VCaP (cell line): Measurements from ENCODE around the gene TMEM117.
A peak's percentile ranks its signal among the peaks of the same experiment; 100 is the strongest.
"Not testable (repeated sequence)": the region's sequence is repeated elsewhere in the genome, so short reads cannot be mapped to it uniquely, and the experiment has no call there.

Experiments used
- H3K27ac ChIP-seq: fragments of 450-650 bp; 2 replicates; pipeline ENCODE4 v1.5.1; 2017
- TF ChIP-seq, protein P1 (sequence below): fragments of 450-650 bp; conservative IDR thresholded peaks from 2 replicates; pipeline ENCODE4 v1.5.1; 2017; ENCODE audit warnings: mild to moderate bottlenecking, moderate library complexity

Gene TMEM117

DNA sequence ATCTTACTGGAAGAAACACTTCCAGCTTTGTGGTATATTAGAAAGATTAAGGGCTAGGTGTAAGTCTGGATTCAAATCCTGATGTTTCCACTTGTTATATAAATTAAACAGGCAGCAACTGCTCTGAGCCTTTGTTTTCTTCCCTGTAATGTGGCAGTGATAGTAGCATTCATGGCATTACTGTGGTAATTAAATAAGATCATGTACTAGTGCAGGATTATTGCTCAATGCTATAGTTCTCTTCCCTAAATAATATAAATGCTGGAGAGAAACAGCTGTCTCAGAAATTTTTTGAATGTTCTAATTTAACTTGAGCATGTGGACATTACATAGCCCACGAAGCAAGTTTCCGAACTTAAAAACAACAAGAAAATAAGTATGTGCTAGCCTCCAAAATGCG, 5.4 kb downstream of the TMEM117 start:
- TF ChIP-seq, protein P1, sequence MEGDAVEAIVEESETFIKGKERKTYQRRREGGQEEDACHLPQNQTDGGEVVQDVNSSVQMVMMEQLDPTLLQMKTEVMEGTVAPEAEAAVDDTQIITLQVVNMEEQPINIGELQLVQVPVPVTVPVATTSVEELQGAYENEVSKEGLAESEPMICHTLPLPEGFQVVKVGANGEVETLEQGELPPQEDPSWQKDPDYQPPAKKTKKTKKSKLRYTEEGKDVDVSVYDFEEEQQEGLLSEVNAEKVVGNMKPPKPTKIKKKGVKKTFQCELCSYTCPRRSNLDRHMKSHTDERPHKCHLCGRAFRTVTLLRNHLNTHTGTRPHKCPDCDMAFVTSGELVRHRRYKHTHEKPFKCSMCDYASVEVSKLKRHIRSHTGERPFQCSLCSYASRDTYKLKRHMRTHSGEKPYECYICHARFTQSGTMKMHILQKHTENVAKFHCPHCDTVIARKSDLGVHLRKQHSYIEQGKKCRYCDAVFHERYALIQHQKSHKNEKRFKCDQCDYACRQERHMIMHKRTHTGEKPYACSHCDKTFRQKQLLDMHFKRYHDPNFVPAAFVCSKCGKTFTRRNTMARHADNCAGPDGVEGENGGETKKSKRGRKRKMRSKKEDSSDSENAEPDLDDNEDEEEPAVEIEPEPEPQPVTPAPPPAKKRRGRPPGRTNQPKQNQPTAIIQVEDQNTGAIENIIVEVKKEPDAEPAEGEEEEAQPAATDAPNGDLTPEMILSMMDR, result no peak
- H3K27ac ChIP-seq, result no peak overlapping the region

DNA sequence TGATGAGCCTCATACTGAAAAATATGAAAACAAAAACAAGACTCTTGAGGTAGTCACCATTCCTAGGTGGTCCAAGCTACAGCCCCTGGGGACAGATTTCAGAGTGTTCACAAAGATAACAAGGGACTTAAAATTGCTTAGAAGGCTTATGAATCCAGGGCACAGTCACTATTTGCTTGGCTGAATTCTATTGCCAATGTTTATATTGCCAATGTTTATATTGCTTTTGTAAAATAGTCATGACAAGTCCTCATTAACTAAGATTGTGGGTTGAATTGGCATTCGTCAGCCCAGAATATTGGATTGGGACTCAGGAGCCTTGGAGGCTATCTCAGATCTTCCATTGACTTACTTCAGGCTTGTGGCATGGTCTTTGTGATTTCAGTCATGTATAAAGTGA, 6.4 kb downstream of the TMEM117 start:
- peak overlapping the region; percentile 37 for H3K27ac ChIP-seq
- TF ChIP-seq, protein P1, result no peak

DNA sequence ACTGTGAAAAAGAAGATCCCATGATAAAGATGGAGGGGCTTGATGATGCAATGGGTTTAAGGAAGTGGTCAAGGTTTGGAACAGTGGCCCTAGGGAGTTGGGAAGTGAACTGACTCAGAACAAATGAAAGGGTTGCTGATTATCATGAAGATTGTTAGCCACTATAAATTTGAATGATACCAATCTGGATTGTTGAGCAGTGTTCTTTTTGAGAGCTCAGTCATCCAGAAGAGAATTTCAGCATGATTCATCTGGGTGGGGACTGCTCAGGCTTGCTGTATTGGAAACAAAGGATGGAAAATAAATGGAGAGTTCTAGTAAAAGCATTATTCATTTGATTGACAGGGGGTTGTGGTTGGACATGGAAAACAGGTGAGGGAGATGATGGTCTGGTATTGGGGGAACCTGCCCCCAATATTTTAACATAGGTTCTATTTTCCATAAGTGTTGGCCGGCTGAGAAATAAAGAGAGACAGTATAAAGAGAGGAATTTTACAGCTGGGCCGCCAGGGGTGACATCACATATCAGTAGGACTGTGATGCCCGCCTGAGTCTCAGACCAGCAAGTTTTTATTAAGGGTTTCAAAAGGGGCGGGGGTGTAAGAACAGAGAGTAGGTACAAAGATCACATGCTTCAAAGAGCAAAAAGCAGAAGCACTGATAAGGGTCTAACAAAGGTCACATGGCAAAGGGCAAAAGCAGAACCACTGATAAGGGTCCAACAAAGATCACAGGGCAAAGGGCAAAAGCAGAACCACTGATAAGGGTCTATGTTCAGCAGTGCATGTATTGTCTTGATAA, 11.7 kb downstream of the TMEM117 start:
- not testable (repeated sequence) for H3K27ac ChIP-seq

DNA sequence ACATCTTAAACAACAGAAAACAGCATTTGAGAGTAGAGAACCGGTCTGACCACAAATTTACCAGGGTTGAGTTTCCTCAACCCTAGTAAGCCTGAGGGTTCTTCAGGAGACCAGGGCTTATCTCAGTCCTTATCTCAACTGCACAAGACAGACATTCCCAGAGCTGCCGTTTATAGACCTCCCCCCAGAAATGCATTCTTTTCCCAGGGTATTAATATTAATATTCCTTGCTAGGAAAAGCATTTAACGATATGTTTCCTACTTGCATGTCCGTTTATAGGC, 12.3 kb downstream of the TMEM117 start:
- TF ChIP-seq, protein P1, result no peak
- H3K27ac ChIP-seq, result no peak overlapping the region

DNA sequence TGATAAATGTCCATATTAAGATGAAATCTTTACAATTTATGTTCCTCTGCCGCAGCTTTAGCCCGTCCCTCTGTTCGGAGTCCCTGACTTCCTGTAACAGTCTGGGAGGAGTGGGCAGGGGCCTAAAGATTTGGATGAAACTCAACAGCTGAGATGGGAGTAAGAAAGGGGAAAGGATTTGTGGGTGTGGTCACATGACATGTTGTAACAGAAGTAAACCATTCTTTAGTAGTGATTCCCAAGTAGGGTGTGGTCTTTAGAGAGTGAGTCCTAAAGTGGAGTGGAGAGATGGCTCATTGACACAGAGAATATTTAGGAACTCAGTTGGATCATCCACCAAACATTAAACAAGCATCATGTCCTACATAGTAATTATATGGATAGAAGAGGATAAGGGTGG, 12.9 kb downstream of the TMEM117 start:
- no peak overlapping the region for H3K27ac ChIP-seq
- TF ChIP-seq, protein P1, result no peak

DNA sequence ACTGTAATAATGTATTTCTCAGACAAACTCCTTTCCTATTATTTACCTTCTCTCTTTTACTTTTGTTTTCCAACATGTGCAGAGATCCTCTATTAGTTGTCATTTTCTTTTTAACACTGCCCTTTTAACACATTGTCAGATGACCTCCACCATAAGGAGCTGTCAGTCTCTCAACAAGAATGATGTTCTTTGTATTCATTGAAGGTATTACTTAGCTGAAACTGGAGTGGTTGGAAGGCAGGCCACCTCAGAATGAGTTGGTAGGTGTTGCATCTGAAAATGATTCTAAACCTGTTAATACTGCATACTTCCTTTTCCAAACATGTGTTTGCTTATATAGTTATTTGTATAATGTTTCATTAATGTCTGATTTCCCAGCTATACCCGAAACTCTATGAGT, 16.9 kb downstream of the TMEM117 start:
- H3K27ac ChIP-seq, result no peak overlapping the region
- TF ChIP-seq, protein P1, result no peak

DNA sequence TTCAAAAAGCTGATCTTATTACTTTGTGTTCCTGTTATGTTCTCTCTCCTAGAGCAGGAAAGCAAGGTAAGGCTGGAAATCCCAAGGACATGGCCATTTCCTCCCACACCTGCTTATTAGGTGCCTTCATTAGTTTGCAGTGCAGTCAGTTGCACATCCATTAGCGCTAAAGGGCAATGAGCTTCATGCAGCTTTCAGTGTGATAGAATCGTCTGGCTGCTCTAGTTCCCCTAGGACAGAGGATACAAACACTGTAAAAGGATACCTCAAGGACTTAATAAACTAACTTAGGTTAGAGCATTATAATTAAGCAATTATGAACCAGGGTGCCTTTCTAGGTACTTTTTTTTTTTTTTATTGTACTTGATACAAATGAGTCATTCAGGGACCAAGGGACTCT, 21.1 kb downstream of the TMEM117 start:
- H3K27ac ChIP-seq, result no peak overlapping the region; the same call in 1 of the 2 replicates
- TF ChIP-seq, protein P1, result no peak

DNA sequence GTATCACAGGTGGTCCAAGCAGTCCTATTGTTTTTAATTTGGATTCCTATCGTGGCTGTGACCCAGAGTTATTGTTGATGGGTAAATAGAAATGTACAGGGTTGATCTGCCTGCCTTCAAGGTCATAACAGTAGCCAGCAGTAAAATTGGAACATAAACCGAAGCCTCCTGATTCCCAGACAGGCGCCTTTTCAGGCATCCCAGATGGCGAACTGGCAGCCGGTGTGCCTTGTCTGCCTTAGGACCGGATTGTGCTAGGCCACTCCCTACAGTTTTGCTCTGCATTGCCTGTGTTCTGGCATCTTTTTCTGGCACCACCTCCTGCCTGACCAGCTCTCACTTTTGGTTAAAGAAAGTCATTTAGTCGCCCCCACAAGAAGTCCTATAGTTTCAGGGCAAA, 22.2 kb downstream of the TMEM117 start:
- TF ChIP-seq, protein P1, result no peak
- peak overlapping the region; percentile 39 for H3K27ac ChIP-seq
